Stimulated activated CD4-positive, alpha-beta T cell treated with anti-CD3 and anti-CD28 coated beads, Interleukin-4, amount 100 ng/mL, for 4 hours (primary cell): ENCODE results near the gene MRAS.

ENCODE experiments used
- DNase-seq, 2 experiments: peaks; one replicate each; pipeline ENCODE4 v3.0.0-alpha.2; 2020

MRAS gene

DNA sequence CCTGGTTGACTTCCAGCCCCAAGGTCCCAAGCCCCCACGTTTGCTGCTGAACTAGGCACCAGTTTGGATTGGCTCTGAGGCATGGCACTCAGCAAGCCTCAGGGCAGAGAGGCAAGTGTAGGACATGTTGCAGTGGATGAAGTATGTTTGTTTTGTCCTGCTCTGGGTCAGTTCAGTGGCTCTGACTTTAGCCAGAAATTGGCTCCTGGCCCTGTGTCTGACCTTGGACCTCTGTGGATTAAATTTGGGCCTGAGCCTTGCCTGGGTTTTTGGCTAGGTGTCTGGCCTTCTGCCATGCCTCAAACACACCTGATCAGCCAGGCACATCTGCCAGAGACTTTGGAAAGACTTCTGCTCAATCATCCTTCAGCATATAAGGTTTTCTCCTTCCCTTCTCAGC lies 3.6 kb upstream of the MRAS start:
- no peak for DNase-seq

DNA sequence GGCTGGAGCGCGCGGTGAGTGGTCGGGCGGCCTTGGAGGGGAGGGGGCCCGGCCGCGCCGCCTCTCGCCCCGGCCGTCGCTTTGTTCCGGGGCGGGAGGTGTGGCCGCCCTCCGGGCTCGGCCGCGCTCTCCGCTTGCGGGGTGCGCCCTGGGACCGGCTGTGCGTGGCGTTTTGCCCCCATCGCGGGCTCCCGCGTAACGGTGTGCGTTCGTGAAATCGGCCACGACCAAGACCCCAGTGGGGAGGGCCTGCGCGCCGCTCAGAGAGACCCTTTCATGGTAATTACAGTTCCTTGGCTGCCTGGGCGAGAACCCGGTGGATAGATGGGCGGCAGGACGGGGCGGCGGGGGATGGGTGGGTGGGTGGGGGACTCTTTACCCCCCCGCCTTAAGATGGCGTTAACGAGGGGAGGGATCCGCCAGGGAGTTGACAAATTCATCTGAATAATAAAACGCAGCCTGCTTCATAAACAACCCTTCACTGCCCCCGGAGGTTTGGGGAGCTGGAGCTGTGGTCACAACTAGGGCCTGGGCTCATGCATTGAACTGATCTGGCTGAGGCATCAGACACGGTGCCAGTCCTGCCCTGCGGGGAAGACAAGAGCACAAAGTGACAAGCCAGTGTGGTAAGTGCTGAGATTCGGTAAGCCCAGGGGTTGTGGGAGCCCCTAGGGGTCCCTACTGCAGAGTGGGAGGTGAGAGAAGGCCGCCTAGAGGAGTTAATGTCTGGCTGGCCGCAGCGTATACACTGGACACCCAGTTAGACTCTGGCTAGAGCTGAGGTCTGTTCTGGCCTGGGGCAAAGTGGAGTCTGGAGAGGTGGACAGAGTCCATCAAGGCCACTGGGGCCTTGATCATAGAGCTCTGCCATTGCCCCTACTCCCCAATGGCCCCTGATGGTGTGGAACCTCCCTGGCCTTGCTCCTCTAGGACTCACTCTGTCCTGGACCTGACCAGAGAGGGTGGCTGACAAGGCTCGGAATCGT lies 668 bp downstream of the MRAS start:
- DNase-seq: no peak

DNA sequence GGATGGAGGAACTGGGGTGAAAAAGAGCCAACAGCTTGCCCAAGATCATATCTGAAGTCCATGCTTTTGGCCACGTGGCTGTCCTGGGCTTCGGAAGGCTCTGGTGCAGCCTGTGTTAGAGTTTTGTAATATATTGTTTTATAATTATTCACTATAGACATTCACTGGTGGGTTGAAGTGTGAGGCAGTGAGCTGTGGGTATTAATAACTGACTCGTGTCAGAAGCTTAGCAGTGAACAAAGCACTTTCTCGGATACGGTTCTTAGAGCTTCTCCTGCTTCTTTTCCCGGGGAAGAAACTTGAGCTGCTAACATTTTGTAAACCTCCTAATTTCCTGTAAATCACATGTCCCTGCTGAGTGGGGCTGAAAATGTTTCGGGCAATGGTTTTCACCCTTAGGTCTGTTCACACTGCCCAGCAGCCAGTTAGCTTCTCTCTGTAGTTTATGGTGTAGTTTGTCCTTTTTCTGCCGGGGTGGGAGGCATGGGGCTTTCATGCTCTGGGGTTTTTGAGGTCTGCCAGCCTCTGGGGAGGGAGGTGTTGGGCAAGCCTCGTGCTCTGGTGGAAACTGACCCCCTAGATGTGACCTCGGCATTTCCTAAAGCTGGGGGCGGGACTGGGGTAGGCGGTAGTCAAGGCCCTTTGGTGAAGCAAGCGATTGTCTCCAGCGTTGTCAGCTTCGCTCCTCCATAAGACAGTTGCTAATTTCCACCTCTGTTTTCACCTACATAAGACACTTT lies 1.7 kb downstream of the MRAS start:
- DNase-seq: no peak

DNA sequence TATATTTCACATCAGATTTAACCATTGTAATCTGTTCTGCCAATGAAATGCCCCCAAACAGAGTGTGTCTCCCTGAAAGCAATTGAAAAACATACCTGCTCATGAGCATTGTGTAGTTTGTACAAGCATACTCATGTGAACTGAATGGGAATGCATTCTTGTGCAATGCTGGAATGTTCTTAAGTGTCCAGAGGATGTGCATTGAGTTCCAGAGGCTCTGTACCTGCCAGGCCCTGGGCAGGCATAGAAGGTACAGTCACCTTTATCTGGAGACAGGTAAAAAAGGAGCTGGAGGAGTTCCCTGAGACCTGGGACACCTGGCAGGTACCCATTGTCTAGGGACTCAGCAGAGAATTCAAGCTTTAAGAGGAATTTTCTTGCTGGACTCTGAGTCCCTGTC lies 2.8 kb downstream of the MRAS start:
- DNase-seq: no peak

DNA sequence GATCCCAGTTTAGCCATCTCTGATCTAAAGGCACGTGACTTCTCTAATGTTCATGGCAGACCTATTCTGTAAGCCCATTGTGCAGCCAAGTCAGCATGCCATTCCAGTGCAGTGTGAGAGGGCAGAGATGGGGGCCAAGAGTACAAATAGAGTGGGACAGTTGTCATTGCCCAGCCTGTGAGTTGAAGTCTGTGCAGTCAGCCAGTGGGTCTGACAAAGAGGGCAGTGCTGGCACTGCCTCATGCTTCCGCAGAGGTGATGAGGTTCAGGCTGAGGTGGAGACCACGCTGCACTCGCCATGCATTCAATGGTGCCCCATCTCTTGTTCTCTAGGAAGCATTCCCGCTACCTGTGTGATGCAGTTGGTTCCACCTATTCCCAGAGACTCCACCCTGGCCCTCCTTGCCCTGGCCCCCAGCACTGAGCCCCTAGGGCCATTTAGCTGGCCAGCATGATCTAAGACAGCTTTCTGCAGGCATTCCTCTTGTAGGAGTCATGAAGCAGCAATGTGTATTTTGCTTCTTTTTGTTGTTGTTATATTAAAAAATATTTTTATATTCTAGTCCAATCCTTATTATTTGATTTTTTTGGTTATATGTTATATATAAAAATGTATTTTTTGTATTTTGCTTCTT lies 3.7 kb downstream of the MRAS start:
- no peak for DNase-seq

DNA sequence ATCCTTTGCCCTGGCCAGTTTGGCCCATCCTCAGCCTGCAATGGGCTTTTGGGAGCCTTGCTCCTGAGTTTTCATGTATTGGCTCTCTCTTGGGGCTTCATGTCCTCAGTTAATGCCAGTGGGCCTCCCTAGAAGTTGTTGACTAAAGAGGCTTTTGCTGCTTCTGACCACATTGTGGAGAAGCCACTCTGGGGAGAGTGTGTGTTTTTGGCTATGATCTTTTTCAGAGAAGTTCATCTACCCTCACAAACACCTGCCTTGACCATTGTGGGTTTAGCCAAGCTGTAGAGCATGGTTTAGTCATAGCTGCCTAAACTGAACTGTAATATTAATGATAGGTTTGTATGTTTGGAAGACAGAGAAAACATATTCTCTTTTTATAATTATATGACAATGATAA lies 6.0 kb downstream of the MRAS start:
- no peak for DNase-seq

DNA sequence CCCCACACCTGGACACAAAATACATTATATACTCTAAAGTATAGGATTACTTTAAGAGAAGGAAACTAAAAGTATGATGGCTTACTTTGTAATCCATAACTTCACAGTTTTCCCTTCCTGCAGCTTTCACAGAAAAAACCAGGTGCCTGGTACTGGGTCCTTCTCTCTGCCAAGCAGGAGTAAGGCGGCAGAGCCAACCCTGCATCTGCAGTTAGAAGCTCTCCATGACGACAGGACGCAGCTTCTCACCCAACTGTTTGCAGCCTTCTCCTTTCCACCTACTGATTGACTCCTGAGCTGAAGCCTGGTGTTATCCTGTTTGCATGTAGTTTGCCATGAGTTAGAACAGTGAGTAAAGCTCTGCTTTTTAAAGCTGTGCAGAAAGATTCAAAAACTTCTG lies 6.7 kb downstream of the MRAS start:
- DNase-seq: no peak

DNA sequence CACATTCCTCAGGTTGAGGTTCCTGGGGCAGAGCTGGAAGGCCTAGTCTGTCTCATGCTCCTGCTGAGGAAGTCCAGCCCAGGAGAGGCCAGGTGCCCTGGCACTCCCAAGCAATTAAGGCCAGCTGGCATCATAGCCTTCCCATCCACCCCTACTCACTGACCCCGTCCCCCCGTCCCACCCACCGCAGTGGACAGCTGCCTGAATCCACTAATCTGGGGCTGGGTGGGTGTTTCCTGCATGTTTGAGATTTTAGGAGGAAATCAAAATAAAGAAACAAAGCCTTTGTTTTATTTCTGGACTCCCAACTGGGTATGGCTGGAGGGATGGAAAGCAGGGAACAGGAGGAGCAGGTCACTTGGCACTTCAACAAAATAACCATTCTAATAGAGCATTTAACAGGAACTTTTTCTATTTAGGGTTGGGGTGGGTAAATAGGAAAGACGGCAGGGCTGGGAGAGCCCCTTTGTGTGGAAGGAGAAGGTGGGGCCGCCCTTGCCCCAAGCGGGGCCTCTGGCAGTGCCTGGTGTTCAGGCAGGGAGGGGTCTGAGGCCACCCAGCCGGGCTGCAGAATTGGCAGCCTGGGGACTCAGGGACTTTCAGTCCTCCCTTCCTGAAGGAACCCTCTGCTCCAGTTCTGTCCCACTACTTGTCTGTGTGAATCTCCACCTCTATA lies 8.5 kb downstream of the MRAS start:
- DNase-seq: no peak

DNA sequence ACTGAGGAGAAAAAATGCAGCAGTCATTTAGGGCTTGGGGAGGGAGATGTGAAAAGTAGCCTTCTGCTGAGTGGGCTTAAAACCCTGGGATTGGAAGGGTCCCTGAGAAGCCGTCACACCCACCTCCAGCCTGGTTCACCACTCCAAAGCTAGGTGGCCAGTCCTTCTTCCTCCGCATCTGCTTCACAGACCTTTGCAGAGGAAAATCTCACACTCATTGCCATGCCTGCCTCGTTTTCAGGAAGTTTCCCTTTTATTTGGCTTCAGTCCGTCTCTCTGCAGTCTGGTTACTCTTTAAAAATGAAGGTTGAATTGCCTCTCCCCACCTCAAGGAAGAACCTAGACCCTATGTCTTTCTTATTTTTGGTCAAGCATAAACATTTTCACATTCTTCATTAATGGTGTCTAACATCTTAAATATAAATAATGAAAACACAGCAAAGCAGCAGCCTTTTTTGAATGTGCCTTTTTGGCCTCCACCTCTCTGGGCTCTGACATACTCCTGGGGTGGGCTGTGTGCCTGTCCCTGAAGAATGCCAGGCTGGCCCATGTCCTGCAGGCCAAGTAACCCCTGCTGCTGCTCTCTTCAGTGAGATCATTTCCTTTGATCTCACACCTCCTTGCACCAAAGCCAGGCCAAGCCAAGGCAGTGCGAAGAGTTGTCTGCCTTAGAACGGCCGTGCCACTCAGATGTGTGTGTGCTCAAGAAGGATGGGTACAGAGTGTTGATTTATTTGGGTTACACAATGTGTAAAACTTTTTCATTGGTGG lies 11.0 kb downstream of the MRAS start:
- no peak for DNase-seq

DNA sequence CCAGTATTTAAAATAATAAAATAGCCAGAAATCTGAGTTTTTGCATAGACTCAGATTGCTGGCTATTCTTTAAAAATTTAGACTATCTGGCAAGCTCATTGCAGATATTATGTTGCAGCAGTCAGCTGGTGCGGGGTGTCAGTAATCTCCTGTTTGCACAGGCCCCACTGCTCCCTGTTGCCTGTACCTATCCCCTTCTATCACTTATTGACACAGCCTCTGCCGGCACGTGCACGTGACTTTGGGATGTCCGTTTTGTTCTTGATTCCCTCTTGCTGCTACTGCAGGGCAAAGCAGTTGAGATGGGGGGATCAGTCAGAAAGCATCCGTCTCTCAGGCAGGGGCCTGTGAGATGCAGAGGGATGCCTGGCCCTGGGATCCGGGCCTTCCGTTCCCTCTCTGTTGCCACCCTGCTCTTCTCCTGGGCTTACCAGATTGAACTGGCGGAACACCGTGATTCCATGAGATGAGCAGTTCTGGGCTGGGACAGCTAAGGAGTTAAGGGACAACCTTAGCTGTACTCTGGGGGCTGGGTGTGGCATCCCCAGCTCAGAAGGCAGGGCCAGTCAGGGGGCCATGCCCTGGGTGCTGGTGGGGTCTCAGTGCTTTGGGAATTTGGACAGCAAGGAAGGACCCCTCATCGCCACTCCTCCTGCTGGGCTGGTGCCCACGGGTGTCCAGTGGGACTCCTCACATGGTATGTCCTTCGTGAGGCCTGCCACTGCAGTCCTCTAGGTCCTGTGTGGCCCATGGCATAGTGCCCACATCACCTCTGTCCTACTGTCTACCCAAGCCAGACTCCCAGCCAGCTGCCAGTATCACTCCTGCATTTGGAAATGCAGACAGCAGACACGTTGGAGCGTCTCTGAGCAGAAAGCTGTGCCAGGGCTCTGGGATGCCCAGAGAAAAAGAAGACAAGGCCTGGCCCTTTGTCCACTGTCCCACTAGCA lies 11.8 kb downstream of the MRAS start:
- DNase-seq: no peak

DNA sequence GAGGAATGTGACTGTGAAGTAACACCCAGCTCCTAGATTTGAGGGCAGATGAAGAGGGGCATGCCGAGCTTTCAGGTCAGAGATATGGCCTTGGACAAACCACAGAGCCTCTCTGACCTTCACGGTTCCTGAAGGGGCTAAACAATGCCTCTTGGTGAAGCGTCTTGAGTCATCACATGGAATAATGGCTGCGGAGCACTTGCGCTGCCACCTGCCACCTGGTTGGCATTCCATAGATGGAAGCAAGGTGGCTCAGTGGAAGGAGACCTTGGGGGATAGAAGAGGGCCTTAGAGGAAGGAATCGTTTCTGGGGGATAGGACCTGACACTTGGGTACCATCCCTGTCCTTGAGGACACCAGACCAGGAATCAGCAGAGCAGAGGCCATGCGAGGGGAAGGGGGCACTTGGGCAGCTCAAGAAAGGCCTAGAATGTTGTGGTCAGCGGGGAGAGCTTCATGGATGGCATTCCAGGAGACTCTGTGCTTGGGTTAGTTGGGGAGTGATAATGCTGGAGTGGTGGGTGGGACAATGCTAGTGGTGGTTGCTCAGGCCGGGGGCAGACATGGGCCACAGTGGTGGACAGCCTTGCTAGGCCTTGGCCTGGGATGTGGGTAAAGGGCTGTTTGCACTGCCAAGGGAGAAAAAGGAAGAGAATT lies 12.6 kb downstream of the MRAS start:
- DNase-seq: no peak

DNA sequence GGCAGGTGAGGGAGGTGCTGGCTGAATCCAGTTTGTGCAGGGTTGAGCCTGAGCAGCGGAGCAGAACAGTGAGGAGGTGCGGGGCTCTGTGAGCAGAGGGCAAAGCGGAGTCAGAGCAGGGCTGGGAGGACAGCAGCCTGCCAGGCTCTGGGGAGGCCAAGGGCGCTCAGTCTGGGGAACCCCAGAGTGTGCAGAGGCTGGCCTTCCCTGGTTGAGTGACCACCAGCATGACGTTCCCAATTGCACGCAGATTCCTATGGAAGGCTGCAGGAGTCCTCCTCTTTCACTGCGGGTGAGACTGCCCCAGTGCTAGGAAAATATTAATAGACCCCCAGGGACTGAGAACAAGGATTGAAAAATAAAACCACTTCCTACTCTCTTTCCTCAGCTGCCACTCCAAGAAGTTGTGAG lies 13.2 kb downstream of the MRAS start:
- no peak for DNase-seq

DNA sequence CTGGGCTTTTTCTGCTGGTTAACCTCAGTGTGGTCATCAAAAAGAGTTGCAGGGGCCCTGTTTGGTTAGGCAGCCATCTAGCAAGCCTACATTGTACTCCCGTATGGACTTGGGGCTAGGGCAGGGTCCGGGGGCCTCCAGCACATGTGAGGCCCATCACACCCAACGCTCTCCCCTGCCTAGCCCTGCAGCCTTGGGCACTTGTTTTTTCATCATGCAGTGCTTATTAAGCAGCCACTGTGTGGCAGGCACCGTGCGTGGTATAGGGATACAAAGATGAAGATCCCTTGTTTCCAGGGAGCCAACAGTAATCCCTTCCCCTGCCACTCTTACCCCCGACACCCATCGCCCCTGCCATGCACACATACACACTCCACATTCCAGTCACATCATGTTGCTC lies 14.2 kb downstream of the MRAS start:
- no peak for DNase-seq

DNA sequence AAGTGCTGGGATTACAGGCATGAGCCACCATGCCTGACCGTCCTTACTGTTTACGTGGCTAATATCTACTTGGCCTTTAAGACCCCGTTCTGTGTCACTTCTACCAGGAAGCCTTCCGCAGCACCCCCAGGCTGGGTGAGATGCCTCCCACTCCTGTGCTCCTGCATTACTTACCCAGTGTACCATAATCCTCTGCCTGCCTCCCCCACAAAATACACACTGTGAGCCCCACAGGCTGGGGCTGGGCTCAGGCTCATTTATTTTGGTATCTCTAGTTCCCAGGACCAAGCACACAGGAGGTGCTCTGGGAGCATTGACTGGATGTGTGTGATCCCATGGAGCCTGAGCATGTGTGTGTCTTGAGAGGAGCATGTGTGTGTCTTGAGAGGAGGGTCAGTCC lies 14.9 kb downstream of the MRAS start:
- DNase-seq: no peak

DNA sequence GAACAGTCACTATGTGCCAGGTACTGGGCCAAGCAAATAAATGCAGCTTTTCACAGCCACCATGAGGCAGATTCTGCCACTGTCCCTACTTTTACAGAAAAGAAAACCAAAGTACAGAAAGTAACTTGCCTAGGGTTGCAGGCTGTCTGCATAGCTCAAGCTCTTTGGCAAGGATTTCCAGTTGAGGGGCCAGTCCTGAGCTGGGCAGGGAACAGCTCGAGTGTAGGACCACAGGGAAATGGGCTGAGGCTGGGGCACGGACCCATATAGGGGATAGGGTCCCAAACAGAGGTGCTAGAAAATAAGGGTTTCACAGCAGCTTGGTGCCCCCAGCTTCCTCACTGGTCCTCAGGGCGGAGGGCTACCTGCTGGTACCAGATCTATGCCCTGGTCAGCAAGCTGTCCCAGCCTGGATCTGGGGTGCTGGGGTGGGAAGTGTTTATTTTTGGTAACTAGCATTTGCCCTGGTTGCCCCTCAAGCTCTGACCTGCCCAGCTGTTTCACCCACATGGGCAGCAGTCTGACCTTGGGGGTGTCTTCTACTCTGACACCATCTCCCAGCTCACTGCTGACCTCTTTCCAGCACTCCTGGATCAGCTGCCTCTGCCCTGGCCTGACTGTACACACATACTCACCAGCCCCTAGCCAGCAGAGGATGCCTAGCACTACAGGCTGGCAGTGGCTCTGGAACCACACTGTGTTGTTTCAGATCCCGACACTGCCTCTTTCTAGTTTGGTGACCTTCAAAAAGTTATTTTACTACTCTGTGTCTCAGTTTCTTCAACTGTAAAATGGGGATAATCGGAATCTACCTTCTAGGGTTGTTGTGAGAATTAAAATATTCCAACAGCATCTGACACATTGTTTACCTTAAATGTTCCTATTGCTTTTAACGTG lies 16.2 kb downstream of the MRAS start:
- DNase-seq: no peak

DNA sequence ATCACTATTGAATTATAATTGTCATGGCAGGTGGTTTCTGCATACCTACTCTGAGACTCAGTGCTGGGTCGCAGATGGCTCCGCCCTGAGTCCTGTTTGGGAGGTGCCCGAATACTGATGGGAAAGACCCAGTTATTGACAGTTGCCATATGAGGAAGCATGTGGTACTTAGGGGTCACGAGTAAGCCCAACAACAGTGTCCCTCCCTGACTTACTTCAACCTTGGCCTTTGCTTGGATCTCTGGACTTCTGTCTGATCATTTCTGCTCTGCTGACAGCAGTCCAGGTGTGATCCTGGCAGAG lies 16.8 kb downstream of the MRAS start:
- no peak for DNase-seq

DNA sequence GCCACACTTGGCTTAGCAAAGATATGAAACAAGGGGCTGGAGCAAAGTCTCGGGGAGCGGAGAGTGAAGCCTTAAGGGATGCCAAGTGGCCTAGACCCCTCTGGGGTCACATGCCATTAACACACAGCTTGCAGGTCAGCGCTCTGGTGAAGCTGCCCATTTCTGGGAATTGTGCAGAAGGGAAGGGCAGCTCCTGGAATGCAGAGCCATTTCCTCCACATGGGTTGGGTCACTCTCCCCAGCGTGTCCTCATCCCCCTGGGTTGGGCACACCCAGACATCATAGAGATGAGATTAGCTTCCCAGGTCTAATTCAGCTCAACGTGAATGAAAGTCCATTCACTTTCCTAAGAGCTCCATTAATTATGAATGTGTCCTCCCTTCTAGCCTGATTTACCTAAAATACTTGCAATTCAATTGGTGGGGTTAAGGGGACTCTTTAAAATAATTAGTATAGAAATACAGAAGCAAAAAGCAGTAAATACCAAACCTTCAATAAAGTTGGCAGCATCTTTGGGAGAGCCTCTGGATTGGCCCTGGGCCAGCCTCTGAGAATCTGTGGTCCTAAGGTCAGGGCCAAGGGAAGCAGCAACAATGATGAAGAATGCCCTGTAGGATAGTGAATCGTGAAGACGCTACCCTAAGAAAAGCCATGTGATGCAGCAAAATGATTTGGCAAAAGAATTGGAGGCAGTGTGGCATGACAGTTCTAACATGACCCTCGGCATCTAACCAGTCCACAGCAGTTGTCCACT lies 17.8 kb downstream of the MRAS start:
- no peak for DNase-seq

DNA sequence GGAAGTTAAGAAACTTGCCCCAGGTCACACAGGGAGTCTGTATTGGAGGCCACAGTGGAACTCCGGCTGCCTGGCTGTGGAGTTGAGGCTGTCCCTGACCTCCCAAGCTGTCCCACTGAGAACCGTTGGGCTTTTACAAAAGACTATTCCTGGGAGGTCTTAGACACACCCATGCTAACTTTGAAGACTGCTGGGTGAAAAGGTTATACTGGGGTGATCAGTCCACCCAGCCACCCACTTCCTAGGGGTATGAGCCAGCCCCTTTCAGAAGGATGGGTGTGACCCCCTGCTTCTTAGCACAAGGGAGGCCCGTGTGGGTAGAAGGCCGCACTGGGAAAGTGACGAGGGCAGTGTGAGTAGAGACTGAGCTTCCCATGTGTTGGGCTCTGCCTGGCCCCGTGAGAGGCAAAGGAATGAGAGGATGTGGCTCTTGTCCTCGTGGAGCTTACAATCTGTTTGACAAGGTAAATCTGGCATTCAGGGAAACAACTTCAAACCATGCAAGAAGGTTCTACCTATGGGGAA lies 19.0 kb downstream of the MRAS start:
- no peak for DNase-seq

DNA sequence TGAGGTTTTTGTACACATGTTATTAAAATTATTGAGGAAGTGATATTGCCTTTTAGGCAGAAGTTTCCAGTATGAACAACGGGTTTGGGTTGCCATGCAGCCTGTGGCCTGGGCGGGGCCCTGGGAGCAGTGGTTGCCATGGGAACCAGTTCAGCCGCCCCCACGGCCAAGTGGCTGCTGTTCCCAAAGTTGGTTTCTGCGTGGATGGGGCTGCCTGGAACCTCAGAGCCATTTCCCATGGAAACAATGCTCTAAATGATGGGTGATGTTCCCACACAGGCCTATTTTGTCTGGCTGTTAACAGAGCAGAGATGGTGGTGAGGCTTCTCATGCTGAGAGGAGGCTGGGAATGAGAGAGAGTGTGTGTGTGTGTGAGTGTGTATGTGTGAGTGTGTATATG lies 19.5 kb downstream of the MRAS start:
- no peak for DNase-seq
